Parathyroid adenoma (tissue), 2 donors: ENCODE results near the gene B4GALNT3.

Experiments
- H2AFZ ChIP-seq: fragments of 300-600 bp; sonication (generic); one replicate; pipeline ENCODE4 v1.7.0; 2017; ENCODE audit warnings: antibody characterized with exemption, mild to moderate bottlenecking
- H3K27ac ChIP-seq: fragments of 300-600 bp; sonication (generic); one replicate; pipeline ENCODE4 v1.7.0; 2017
- H3K27me3 ChIP-seq: fragments of 300-600 bp; sonication (generic); one replicate; pipeline ENCODE4 v1.7.0; 2017; ENCODE audit warnings: low read length; ENCODE audit not compliant: control insufficient read depth, insufficient read depth
- H3K36me3 ChIP-seq: fragments of 300-600 bp; sonication (generic); one replicate; pipeline ENCODE4 v1.7.0; 2017; ENCODE audit warnings: low read length; ENCODE audit not compliant: control insufficient read depth, insufficient read depth
- H3K4me1 ChIP-seq: fragments of 300-600 bp; sonication (generic); one replicate; pipeline ENCODE4 v1.7.0; 2017; ENCODE audit warnings: control low read depth
- H3K4me2 ChIP-seq: fragments of 300-600 bp; sonication (generic); one replicate; pipeline ENCODE4 v1.7.0; 2017; ENCODE audit warnings: low read length
- H3K4me3 ChIP-seq: fragments of 300-600 bp; sonication (generic); one replicate; pipeline ENCODE4 v1.7.0; 2017; ENCODE audit warnings: low read depth, low read length
- H3K79me2 ChIP-seq: fragments of 300-600 bp; sonication (generic); one replicate; pipeline ENCODE4 v1.7.0; 2017; ENCODE audit warnings: control low read depth
- H3K9ac ChIP-seq: fragments of 300-600 bp; sonication (generic); one replicate; pipeline ENCODE4 v1.7.0; 2017; ENCODE audit warnings: mild to moderate bottlenecking
- H3K9me3 ChIP-seq: fragments of 300-600 bp; sonication (generic); one replicate; pipeline ENCODE4 v1.7.0; 2017; ENCODE audit warnings: low read length; ENCODE audit not compliant: control insufficient read depth
- CTCF ChIP-seq: fragments of 300-600 bp; sonication (generic); IDR thresholded peaks from one replicate; pipeline ENCODE4 v1.7.0; 2017; ENCODE audit warnings: antibody characterized with exemption, mild to moderate bottlenecking
- donor health status: primary hyperparathyroidism.

B4GALNT3 gene

GRCh38 chr12:508145-508544 lies 48.4 kb downstream of the B4GALNT3 start:
- Histone ChIP-seq H3K4me3 (no peak overlapping the region), H3K36me3 (no peaks in the 10 kb centered on the region), H3K79me2 (no peaks in the 10 kb centered on the region), H3K9me3 (no peaks in the 10 kb centered on the region), H2AFZ (no peak overlapping the region), H3K4me2 (no peak overlapping the region), H3K4me1 (peaks cover 4% of the 10 kb centered on the region), H3K27ac (no peak overlapping the region), H3K27me3 (no peaks in the 10 kb centered on the region), H3K9ac (no peak overlapping the region)
- no peak for TF ChIP-seq CTCF

GRCh38 chr12:508795-509194 lies 49.1 kb downstream of the B4GALNT3 start:
- H3K9ac ChIP-seq = no peak overlapping the region

GRCh38 chr12:509500-509899 lies 49.8 kb downstream of the B4GALNT3 start:
- no peaks in the 10 kb centered on the region for H3K27me3 ChIP-seq
- no peaks in the 10 kb centered on the region for H3K79me2 ChIP-seq
- no peaks in the 10 kb centered on the region for H3K36me3 ChIP-seq
- H3K27ac ChIP-seq = no peak overlapping the region
- H2AFZ ChIP-seq = no peak overlapping the region
- no peak overlapping the region for H3K4me2 ChIP-seq
- peaks cover 8% of the 10 kb centered on the region for H3K4me1 ChIP-seq
- no peak overlapping the region for H3K9ac ChIP-seq
- no peaks in the 10 kb centered on the region for H3K9me3 ChIP-seq
- no peak for TF ChIP-seq CTCF
- no peak overlapping the region for H3K4me3 ChIP-seq

More at GRCh38 chr12:508795-509194, 49.1 kb downstream of the B4GALNT3 start:
- no peak overlapping the region for H3K4me2 ChIP-seq
- no peaks in the 10 kb centered on the region for H3K9me3 ChIP-seq
- H3K4me3 ChIP-seq = no peak overlapping the region
- no peaks in the 10 kb centered on the region for H3K36me3 ChIP-seq
- H3K4me1 ChIP-seq = peaks cover 8% of the 10 kb centered on the region
- TF ChIP-seq CTCF = no peak
- no peak overlapping the region for H3K27ac ChIP-seq
- no peaks in the 10 kb centered on the region for H3K79me2 ChIP-seq
- H2AFZ ChIP-seq = no peak overlapping the region
- no peaks in the 10 kb centered on the region for H3K27me3 ChIP-seq

- Histone ChIP-seq H3K4me3 (no peak overlapping the region), H3K4me2 (no peak overlapping the region)
Measured at GRCh38 chr12:510071-510825, 50.5 kb downstream of the B4GALNT3 start.

More at GRCh38 chr12:510071-510825, 50.5 kb downstream of the B4GALNT3 start:
- no peaks in the 10 kb centered on the region for H3K9me3 ChIP-seq
- H3K27ac ChIP-seq = no peak overlapping the region
- peaks cover 8% of the 10 kb centered on the region for H3K4me1 ChIP-seq
- no peak for TF ChIP-seq CTCF
- H2AFZ ChIP-seq = no peak overlapping the region
- H3K36me3 ChIP-seq = no peaks in the 10 kb centered on the region
- no peak overlapping the region for H3K9ac ChIP-seq
- no peaks in the 10 kb centered on the region for H3K27me3 ChIP-seq
- H3K79me2 ChIP-seq = peaks cover 3% of the 10 kb centered on the region
